Adrenal gland (tissue), 19 donors: ENCODE results near the gene LAMP2. TPM values are rescaled to one million over a fixed set of nuclear protein-coding genes. Genes with fewer than 3 reads are reported as not detected.

ENCODE experiments used
- DNase-seq, 7 donors: peaks; one replicate each; pipeline ENCODE4 v3.0.0-alpha.2; 2019 to 2020
- H3K27ac ChIP-seq, 5 donors: fragments of 200-600 bp; sonication (generic) in 4 of 5; 1 replicate in 3 of 5; 2 replicates in 2 of 5; pipeline versions ENCODE4 v1.5.1 to v1.8.0; 2016 to 2020; ENCODE audit warnings: mild to moderate bottlenecking in 1 of 5
- H3K27me3 ChIP-seq: fragments of 200-600 bp; 2 replicates; pipeline ENCODE4 v1.8.0; 2021
- H3K36me3 ChIP-seq, 2 donors: fragments of 200-600 bp; replicated peaks in 1 of 2; 1 replicate in 1 of 2; 2 replicates in 1 of 2; pipeline versions ENCODE4 v1.5.1 to v1.8.0; 2018 to 2022
- H3K4me1 ChIP-seq, 2 donors: fragments of 200-600 bp; replicated peaks in 1 of 2; 1 replicate in 1 of 2; 2 replicates in 1 of 2; pipeline versions ENCODE4 v1.5.1 to v1.8.0; 2018 to 2021
- H3K4me3 ChIP-seq, 4 donors: fragments of 200-600 bp; sonication (generic) in 3 of 4; one replicate each; pipeline ENCODE4 v1.5.1; 2016 to 2018
- H3K9me3 ChIP-seq, 3 donors: fragments of 200-600 bp; sonication (generic) in 1 of 3; replicated peaks in 1 of 3; 1 replicate in 2 of 3; 2 replicates in 1 of 3; pipeline versions ENCODE4 v1.5.1 to v1.8.0; 2016 to 2021
- CTCF ChIP-seq, 6 experiments: fragments of 450-650 bp in 4 of 6; fragments of 200-600 bp in 2 of 6; sonication (generic) in 1 of 6; IDR thresholded peaks; 1 replicate in 5 of 6; 2 replicates in 1 of 6; pipeline versions ENCODE4 v1.5.1 to v1.8.0; 2016 to 2021; ENCODE audit warnings: antibody characterized with exemption in 6 of 6, mild to moderate bottlenecking in 2 of 6, moderate library complexity in 1 of 6
- POLR2A ChIP-seq, 2 donors: fragments of 450-650 bp; IDR thresholded peaks; one replicate each; pipeline ENCODE4 v1.6.1; 2017; ENCODE audit warnings: antibody characterized with exemption in 2 of 2, mild to moderate bottlenecking in 2 of 2, moderate library complexity in 1 of 2
- WGBS, 4 donors: extraction: QIAGEN DNeasy Blood & Tissue Kit in 2 of 4; methylation state at CpG; one replicate each; pipeline versions ENCODE4 v1.1.5 to v1.1.7; 2013 to 2017; 5-methylcytosine and 5-hydroxymethylcytosine counted together
- intact Hi-C, 2 donors: fragments of 100-400 bp; cut with DNase I; formaldehyde crosslinking; loops; one replicate each; pipeline versions ENCODE4 v1.14.1 to v1.15.0; 2022 to 2023
- long read RNA-seq, 10 donors: library from polyadenylated mRNA in 3 of 10; unstranded in 2 of 10; stranded (forward) in 1 of 10; transcript quantifications; one replicate each; pipeline ENCODE4 v2.0.0 and lab custom pipeline, GENCODE V29; 2021 to 2026
- polyA plus RNA-seq, 3 donors: library from polyadenylated mRNA; stranded (reverse); fragments of 200-250 nt in 2 of 3; fragments of 350-450 nt in 1 of 3; fragmentation: Illumina TruSeq in 1 of 3; extraction: RNeasy Lipid Tissue Mini Kit (QIAGEN cat#74804) in 1 of 3; gene quantifications; one replicate each; pipeline ENCODE4 v1.2.3, GENCODE V29; 2013 to 2014
- total RNA-seq, 9 donors: library from RNA; depleted of rRNA in 4 of 9; stranded (reverse); fragments of >200 nt in 4 of 9; fragments of 120-200 nt in 1 of 9; fragmentation: NEBNext Ultra II Directional in 1 of 9; extraction: Animal tissue kit (Norgen Biotek cat#: 25700) in 1 of 9; gene quantifications; one replicate each; pipeline versions ENCODE4 v1.1.0 to v1.2.4, GENCODE V29; 2013 to 2023
- donor health status: healthy with polysubstance abuse.
- donor health status: Bipolar disorder and iron deficiency.
- donor health status: DM: yes; HTN: yes; CAD: no.
- donor health status: DM: no; HTN: no; CAD: no.
- donor health status: DM: no; HTN: no; CAD: no.
- donor health status: DM: yes; HTN: yes; CAD: no.

The LAMP2 gene
- total RNA-seq: 100 to 1,000 TPM in 8 of 9 donors, 10 to 100 TPM in 1; 92.1 to 206 (median 168) TPM
- polyA plus RNA-seq: 100 to 1,000 TPM in 1 of 3 donors, 10 to 100 TPM in 2; 15.8 to 192 (median 20.7) TPM
- long read RNA-seq, donor 1, full-length matches to known transcripts: 38 of 45 reads
- long read RNA-seq, donor 1, partial matches to known transcripts: 7 of 45 reads
- long read RNA-seq, donor 1, other reads (novel, unspliced or antisense): 0 of 45 reads
- long read RNA-seq, donor 2, full-length matches to known transcripts: 36 of 53 reads
- long read RNA-seq, donor 2, partial matches to known transcripts: 17 of 53 reads
- long read RNA-seq, donor 2, other reads (novel, unspliced or antisense): 0 of 53 reads
- long read RNA-seq, donor 3, full-length matches to known transcripts: 49 of 49 reads
- long read RNA-seq, donor 3, partial matches to known transcripts: 0 of 49 reads
- long read RNA-seq, donor 3, other reads (novel, unspliced or antisense): 0 of 49 reads
- long read RNA-seq, donor 4, full-length matches to known transcripts: 205 of 226 reads
- long read RNA-seq, donor 4, partial matches to known transcripts: 11 of 226 reads
- long read RNA-seq, donor 4, other reads (novel, unspliced or antisense): 10 of 226 reads
- long read RNA-seq, donor 5, full-length matches to known transcripts: 383 of 407 reads
- long read RNA-seq, donor 5, partial matches to known transcripts: 6 of 407 reads
- long read RNA-seq, donor 5, other reads (novel, unspliced or antisense): 18 of 407 reads
- long read RNA-seq, donor 6, full-length matches to known transcripts: 99 of 120 reads
- long read RNA-seq, donor 6, partial matches to known transcripts: 12 of 120 reads
- long read RNA-seq, donor 6, other reads (novel, unspliced or antisense): 9 of 120 reads
- long read RNA-seq, donor 7, full-length matches to known transcripts: 14 of 23 reads
- long read RNA-seq, donor 7, partial matches to known transcripts: 9 of 23 reads
- long read RNA-seq, donor 7, other reads (novel, unspliced or antisense): 0 of 23 reads
- long read RNA-seq, donor 8, full-length matches to known transcripts: 64 of 81 reads
- long read RNA-seq, donor 8, partial matches to known transcripts: 17 of 81 reads
- long read RNA-seq, donor 8, other reads (novel, unspliced or antisense): 0 of 81 reads
- long read RNA-seq, donor 9, full-length matches to known transcripts: 46 of 62 reads
- long read RNA-seq, donor 9, partial matches to known transcripts: 16 of 62 reads
- long read RNA-seq, donor 9, other reads (novel, unspliced or antisense): 0 of 62 reads
- long read RNA-seq, donor 10, full-length matches to known transcripts: 23 of 23 reads
- long read RNA-seq, donor 10, partial matches to known transcripts: 0 of 23 reads
- long read RNA-seq, donor 10, other reads (novel, unspliced or antisense): 0 of 23 reads

GRCh38 chrX:120468825-120469525, at the start of gene LAMP2:
LAMP2 (minus strand) TSS chrX:120469296; CDS start chrX:120469169, 127 bp downstream.
- 0 to 38% (median 16%) methylated on average over 22 to 50 of the region's 50 CpGs for WGBS, 4 donors
- intact Hi-C loops: no loop called here
- TF ChIP-seq CTCF (IDR thresholded peaks at IDR 0.05) (no peak), POLR2A (IDR thresholded peaks at IDR 0.05) (peak; percentile 69 to 91)

GRCh38 chrX:120517936-120518335, 48.8 kb upstream of the LAMP2 start:
- Histone ChIP-seq H3K9me3 (no peaks in the 10 kb centered on the region), H3K36me3 (no peaks in the 10 kb centered on the region), H3K4me1 (no peaks in the 10 kb centered on the region), H3K27ac (no peak overlapping the region), H3K27me3 (no peaks in the 10 kb centered on the region), H3K4me3 (no peak overlapping the region)
- WGBS, 4 donors: 90 to 97% (median 94%) methylated on average over 3 of the region's 3 CpGs
- intact Hi-C loops: no loop called here
- DNase-seq: no peak
- TF ChIP-seq POLR2A (IDR thresholded peaks at IDR 0.05) (no peak), CTCF (IDR thresholded peaks at IDR 0.05) (no peak)

More at GRCh38 chrX:120468825-120469525, at the start of gene LAMP2:
- peak within 1 kb of the TSS; percentile 51 to 80 (median 60) for H3K4me3 ChIP-seq
- peak within 1 kb of the TSS; percentile 90 to 95 (median 92) for H3K27ac ChIP-seq
- peaks cover 12 to 19% of the 10 kb centered on the region in 2 donors for H3K4me1 ChIP-seq
- no peaks in the 10 kb centered on the region for H3K9me3 ChIP-seq
- H3K36me3 ChIP-seq: no peaks in the 10 kb centered on the region
- DNase-seq: peak; percentile 88 to 96 (median 92)
- no peaks in the 10 kb centered on the region for H3K27me3 ChIP-seq

- intact Hi-C loops: no loop called here
- H3K4me1 ChIP-seq: no peaks in the 10 kb centered on the region
- WGBS, 4 donors: 38 to 100% (median 54%) methylated on average over 1 of the region's 1 CpG
- H3K27me3 ChIP-seq: no peaks in the 10 kb centered on the region
- DNase-seq: no peak
- H3K36me3 ChIP-seq: no peaks in the 10 kb centered on the region
- no peak overlapping the region for H3K4me3 ChIP-seq
- no peaks in the 10 kb centered on the region for H3K9me3 ChIP-seq
- no peak for TF ChIP-seq POLR2A (IDR thresholded peaks at IDR 0.05)
- TF ChIP-seq CTCF (IDR thresholded peaks at IDR 0.05): peak in 1 of 6 experiments; percentile 24
- H3K27ac ChIP-seq: no peak overlapping the region
Observed at GRCh38 chrX:120514236-120514635, 45.1 kb upstream of the LAMP2 start.
